Activated naive CD4-positive, alpha-beta T cell treated with anti-CD3 and anti-CD28 coated beads for 36 hours (primary cell): Measurements from ENCODE around the gene SEPTIN11. TPM values are rescaled to one million over a fixed set of nuclear protein-coding genes. Genes with fewer than 3 reads are reported as not detected.

ENCODE experiments used
- CTCF ChIA-PET: fragments of 350-600 bp; sonication (Branson Sonifier 250); formaldehyde crosslinking; loops from one replicate; lab custom pipeline; 2021; ENCODE audit warnings: antibody characterized with exemption; lab: Charles Lee
- DNase-seq: peaks from one replicate; pipeline ENCODE4 v3.0.0-alpha.2; 2020
- H3K27ac Mint-ChIP-seq: one replicate; pipeline ENCODE4 v1.8.0; 2021; ENCODE audit warnings: mild to moderate bottlenecking, mixed read lengths
- H3K27me3 Mint-ChIP-seq: one replicate; pipeline ENCODE4 v1.8.0; 2021; ENCODE audit warnings: low read depth, mixed read lengths
- H3K36me3 Mint-ChIP-seq: one replicate; pipeline ENCODE4 v1.8.0; 2021; ENCODE audit warnings: low read depth, mixed read lengths
- H3K4me1 Mint-ChIP-seq: one replicate; pipeline ENCODE4 v1.8.0; 2021; ENCODE audit warnings: low read depth, mixed read lengths
- H3K4me3 Mint-ChIP-seq: one replicate; pipeline ENCODE4 v1.8.0; 2021; ENCODE audit warnings: mild to moderate bottlenecking, moderate library complexity, mixed read lengths
- H3K9me3 Mint-ChIP-seq: one replicate; pipeline ENCODE4 v1.8.0; 2021; ENCODE audit warnings: mixed read lengths
- intact Hi-C: fragments of 100-400 bp; cut with micrococcal nuclease; formaldehyde crosslinking; loops from one replicate; pipeline ENCODE4 v1.15.1; 2023
- total RNA-seq, 2 experiments: library from RNA; stranded (reverse); gene quantifications; one replicate each; pipeline ENCODE4 v1.2.3, GENCODE V29; 2021

SEPTIN11 gene
- total RNA-seq, 2 experiments from 2014 or later = 24.0 TPM

GRCh38 chr4:76943129-76943620, 6.4 kb upstream of the SEPTIN11 start:
- CTCF ChIA-PET = no interaction called here
- no peaks in the 10 kb centered on the region for H3K4me1 Mint-ChIP-seq
- H3K4me3 Mint-ChIP-seq = no peak overlapping the region
- peaks cover 2% of the 10 kb centered on the region for H3K27me3 Mint-ChIP-seq
- no peak overlapping the region for H3K27ac Mint-ChIP-seq
- intact Hi-C loops = no loop called here
- no peaks in the 10 kb centered on the region for H3K36me3 Mint-ChIP-seq
- no peak for DNase-seq
- H3K9me3 Mint-ChIP-seq = peaks cover 1% of the 10 kb centered on the region

GRCh38 chr4:76943790-76944189, 5.8 kb upstream of the SEPTIN11 start:
- H3K27ac Mint-ChIP-seq = no peak overlapping the region
- no peak overlapping the region for H3K4me3 Mint-ChIP-seq
- peaks cover 1% of the 10 kb centered on the region for H3K9me3 Mint-ChIP-seq
- intact Hi-C loops = no loop called here
- peaks cover 3% of the 10 kb centered on the region for H3K4me1 Mint-ChIP-seq
- CTCF ChIA-PET = no interaction called here
- no peaks in the 10 kb centered on the region for H3K36me3 Mint-ChIP-seq
- DNase-seq = no peak
- H3K27me3 Mint-ChIP-seq = peaks cover 5% of the 10 kb centered on the region

GRCh38 chr4:76947369-76947768, 2.2 kb upstream of the SEPTIN11 start:
- CTCF ChIA-PET = no interaction called here

GRCh38 chr4:76948443-76949275, 893 bp upstream of the SEPTIN11 start:
- intact Hi-C loops = loop anchor here (1.0 to 2.0 kb wide), 6 partner anchors 46 to 245 kb away; partner anchors contain the start of genes CCNI and SOWAHB
- Mint-ChIP-seq H3K27me3 (peaks cover 26% of the 10 kb centered on the region), H3K9me3 (no peaks in the 10 kb centered on the region), H3K27ac (no peak overlapping the region), H3K4me1 (peaks cover 13% of the 10 kb centered on the region), H3K36me3 (no peaks in the 10 kb centered on the region), H3K4me3 (peak overlapping the region; percentile 81)
- CTCF ChIA-PET = interaction anchor here (0.5 kb wide), 1 partner anchor 46 kb away, joined by 3 read pairs; no protein-coding TSS in a partner anchor
- DNase-seq = peak; percentile 60

More at GRCh38 chr4:76947369-76947768, 2.2 kb upstream of the SEPTIN11 start:
- intact Hi-C loops = no loop called here
- peaks cover 12% of the 10 kb centered on the region for H3K4me1 Mint-ChIP-seq
- H3K36me3 Mint-ChIP-seq = no peaks in the 10 kb centered on the region
- H3K27ac Mint-ChIP-seq = no peak overlapping the region
- H3K9me3 Mint-ChIP-seq = no peaks in the 10 kb centered on the region
- no peak overlapping the region for H3K4me3 Mint-ChIP-seq
- no peak for DNase-seq
- H3K27me3 Mint-ChIP-seq = peaks cover 17% of the 10 kb centered on the region

GRCh38 chr4:76950052-76950955, 752 bp downstream of the SEPTIN11 start:
- peak; percentile 50 for DNase-seq
- Mint-ChIP-seq H3K27ac (peak overlapping the region; percentile 59), H3K4me1 (peaks cover 13% of the 10 kb centered on the region), H3K9me3 (no peaks in the 10 kb centered on the region), H3K36me3 (no peaks in the 10 kb centered on the region), H3K27me3 (peaks cover 36% of the 10 kb centered on the region), H3K4me3 (peak overlapping the region; percentile 81)
- intact Hi-C loops = loop anchor here (1.0 to 2.0 kb wide), 2 partner anchors 10 to 206 kb away; partner anchors contain the start of gene CCNG2
- CTCF ChIA-PET = interaction anchor here (1.2 kb wide), 1 partner anchor 17 kb away, joined by 3 read pairs; no protein-coding TSS in a partner anchor

GRCh38 chr4:76950956-76951671, 1.6 kb downstream of the SEPTIN11 start:
- Mint-ChIP-seq H3K9me3 (no peaks in the 10 kb centered on the region), H3K27me3 (peaks cover 39% of the 10 kb centered on the region), H3K4me1 (peaks cover 13% of the 10 kb centered on the region), H3K27ac (no peak overlapping the region), H3K36me3 (no peaks in the 10 kb centered on the region), H3K4me3 (peak overlapping the region; percentile 81)
- intact Hi-C loops = loop anchor here (1.0 to 2.0 kb wide), 2 partner anchors 9 to 206 kb away; partner anchors contain the start of gene CCNG2
- no peak for DNase-seq
- CTCF ChIA-PET = interaction anchor here (1.2 kb wide), 1 partner anchor 16 kb away, joined by 3 read pairs; no protein-coding TSS in a partner anchor

- Mint-ChIP-seq H3K36me3 (no peaks in the 10 kb centered on the region), H3K27me3 (peaks cover 39% of the 10 kb centered on the region), H3K4me3 (peak overlapping the region; percentile 81), H3K9me3 (no peaks in the 10 kb centered on the region), H3K27ac (no peak overlapping the region), H3K4me1 (peaks cover 13% of the 10 kb centered on the region)
- DNase-seq = no peak
- intact Hi-C loops = loop anchor here (2.0 kb wide), 1 partner anchor 205 kb away; the partner anchor contains the start of gene CCNG2
- CTCF ChIA-PET = interaction anchor here (1.2 kb wide), 1 partner anchor 15 kb away, joined by 3 read pairs; no protein-coding TSS in a partner anchor
These were observed 2.1 kb downstream of the SEPTIN11 start for GRCh38 chr4:76951672-76952010.

GRCh38 chr4:76952071-76952470, 2.5 kb downstream of the SEPTIN11 start:
- no peak overlapping the region for H3K4me3 Mint-ChIP-seq
- CTCF ChIA-PET = interaction anchor here (0.7 to 1.4 kb wide), 2 partner anchors 15 to 95 kb away, joined by 3 read pairs; no protein-coding TSS in a partner anchor
- no peaks in the 10 kb centered on the region for H3K36me3 Mint-ChIP-seq
- intact Hi-C loops = no loop called here
- no peak overlapping the region for H3K27ac Mint-ChIP-seq
- H3K4me1 Mint-ChIP-seq = peaks cover 13% of the 10 kb centered on the region
- H3K27me3 Mint-ChIP-seq = peaks cover 39% of the 10 kb centered on the region
- DNase-seq = no peak
- H3K9me3 Mint-ChIP-seq = no peaks in the 10 kb centered on the region

GRCh38 chr4:76952656-76953582, 3.4 kb downstream of the SEPTIN11 start:
- Mint-ChIP-seq H3K27ac (no peak overlapping the region), H3K4me1 (peaks cover 13% of the 10 kb centered on the region), H3K36me3 (no peaks in the 10 kb centered on the region), H3K9me3 (no peaks in the 10 kb centered on the region), H3K4me3 (no peak overlapping the region), H3K27me3 (peaks cover 39% of the 10 kb centered on the region)
- intact Hi-C loops = no loop called here
- CTCF ChIA-PET = interaction anchor here (0.7 to 1.4 kb wide), 2 partner anchors 14 to 94 kb away, joined by 3 read pairs; no protein-coding TSS in a partner anchor
- DNase-seq = no peak

GRCh38 chr4:76953956-76954355, 4.4 kb downstream of the SEPTIN11 start:
- no peaks in the 10 kb centered on the region for H3K36me3 Mint-ChIP-seq
- DNase-seq = no peak
- no peaks in the 10 kb centered on the region for H3K9me3 Mint-ChIP-seq
- CTCF ChIA-PET = no interaction called here
- H3K27me3 Mint-ChIP-seq = peaks cover 34% of the 10 kb centered on the region
- no peak overlapping the region for H3K4me3 Mint-ChIP-seq
- H3K27ac Mint-ChIP-seq = no peak overlapping the region
- intact Hi-C loops = no loop called here
- H3K4me1 Mint-ChIP-seq = peaks cover 9% of the 10 kb centered on the region
